Astrocyte of the spinal cord (primary cell): ENCODE data around the gene RMND1.
A peak's percentile ranks its signal among the peaks of the same experiment; 100 is the strongest.

Source experiments
- DNase-seq: peaks from one replicate; pipeline ENCODE4 v3.0.0; 2011; ENCODE audit warnings: low read depth, low spot score
- H3K4me3 ChIP-seq: 2 replicates; pipeline ENCODE4 v1.5.1; 2011; ENCODE audit warnings: low read depth, mild to moderate bottlenecking, low read length, moderate library complexity
- CTCF ChIP-seq: IDR thresholded peaks from 2 replicates; pipeline ENCODE4 v1.5.1; 2012; ENCODE audit warnings: low read depth, mild to moderate bottlenecking, low read length, inconsistent platforms
- in situ Hi-C: cut with HindIII; loops from 2 replicates; pipeline ENCODE4 v1.10.0; 2017; ENCODE audit warnings: low sequenced_read_pairs

Gene RMND1

GRCh38 chr6:151403919-151404308 lies 48.0 kb downstream of the RMND1 start:
- in situ Hi-C loops, result no loop called here
- no peak overlapping the region for H3K4me3 ChIP-seq
- no peak for TF ChIP-seq CTCF
- DNase-seq, result no peak

- in situ Hi-C loops, result no loop called here
- TF ChIP-seq CTCF, result no peak
Observed at GRCh38 chr6:151402228-151402627, 49.7 kb downstream of the RMND1 start.

GRCh38 chr6:151400473-151400872 lies 51.5 kb downstream of the RMND1 start:
- no peak overlapping the region for H3K4me3 ChIP-seq
- no peak for TF ChIP-seq CTCF
- peak; percentile 32 for DNase-seq
- in situ Hi-C loops, result no loop called here

More at GRCh38 chr6:151402228-151402627, 49.7 kb downstream of the RMND1 start:
- H3K4me3 ChIP-seq, result no peak overlapping the region
- no peak for DNase-seq

GRCh38 chr6:151399679-151400078 lies 52.2 kb downstream of the RMND1 start:
- no peak overlapping the region for H3K4me3 ChIP-seq
- no peak for TF ChIP-seq CTCF
- no peak for DNase-seq
- in situ Hi-C loops, result no loop called here

- in situ Hi-C loops, result no loop called here
- H3K4me3 ChIP-seq, result no peak overlapping the region
- DNase-seq, result no peak
- no peak for TF ChIP-seq CTCF
Observed at GRCh38 chr6:151393410-151393809, 58.5 kb downstream of the RMND1 start.

GRCh38 chr6:151392427-151392826 lies 59.5 kb downstream of the RMND1 start:
- TF ChIP-seq CTCF, result no peak
- H3K4me3 ChIP-seq, result peak overlapping the region; percentile 69
- in situ Hi-C loops, result no loop called here
- DNase-seq, result no peak
